Kidney glomerular epithelial cell (primary cell): ENCODE measurements around the gene FAM184B.

ENCODE experiments used
- DNase-seq: peaks from one replicate; lab custom pipeline; 2025; lab: John Stamatoyannopoulos, UW

FAM184B gene

GRCh38 chr4:17781300-17782287, at the start of gene FAM184B:
FAM184B (minus strand) TSS chr4:17781621; CDS start chr4:17781299, 322 bp downstream.
- no peak for DNase-seq

DNA sequence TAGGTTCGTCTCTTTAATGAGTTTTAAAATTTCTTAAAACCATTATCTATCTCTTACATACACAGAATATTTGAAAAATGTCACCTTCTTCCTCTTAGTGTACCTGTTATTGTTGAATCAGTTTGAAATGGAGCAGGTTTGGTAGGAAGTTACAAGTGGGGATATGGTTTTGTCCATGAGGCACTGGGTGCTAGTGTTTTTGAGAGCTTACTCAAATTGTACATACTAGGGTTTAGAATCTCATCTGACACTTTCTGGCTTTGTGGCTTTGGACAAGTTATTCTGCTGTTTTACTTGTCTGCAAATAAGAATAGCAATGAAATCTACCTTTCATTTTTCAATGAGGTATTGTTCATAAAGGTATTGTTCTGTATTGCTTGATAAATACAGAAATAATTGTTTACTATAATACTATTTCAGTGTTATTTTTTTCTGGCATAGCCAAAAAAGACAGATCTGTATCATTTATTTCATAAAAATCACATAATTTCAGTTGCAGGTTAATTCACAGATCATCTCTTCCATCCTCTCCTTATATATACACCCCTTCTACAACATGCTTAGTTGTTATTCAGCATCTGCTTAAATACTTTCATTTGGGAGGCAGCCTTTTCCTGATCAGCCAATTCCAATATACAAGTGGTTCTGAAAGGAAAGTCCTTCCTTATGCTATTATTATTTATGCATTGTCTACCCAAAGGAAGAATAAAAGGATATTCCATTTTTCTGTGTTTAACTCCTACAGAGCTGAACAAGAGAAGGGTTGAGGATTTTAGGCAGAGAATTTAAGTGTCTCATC, 42.6 kb upstream of the FAM184B start:
- DNase-seq = no peak

GRCh38 chr4:17817027-17817426, 35.6 kb upstream of the FAM184B start:
- DNase-seq = peak; percentile 69

DNA sequence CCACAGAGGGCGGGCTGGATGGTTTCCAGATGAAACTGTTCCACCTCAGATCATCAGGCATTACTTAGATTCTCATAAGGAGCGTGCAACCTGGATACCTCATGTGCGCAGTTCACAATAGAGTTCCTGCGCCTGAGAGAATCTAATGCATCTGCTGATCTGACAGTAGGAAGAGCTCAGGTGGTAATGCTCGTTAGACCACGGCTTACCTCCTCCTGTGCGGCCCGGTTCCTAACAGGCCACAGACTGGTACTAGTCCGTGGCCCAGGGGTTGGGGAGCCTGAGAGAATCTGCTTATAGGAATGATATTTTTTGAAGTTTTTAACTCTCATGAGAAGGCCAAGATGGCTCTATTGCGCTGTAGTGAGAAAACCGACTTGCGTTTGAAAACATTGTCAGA, 34.7 kb upstream of the FAM184B start:
- DNase-seq = no peak

- no peak for DNase-seq
Measured at GRCh38 chr4:17814140-17814539, 32.7 kb upstream of the FAM184B start.

GRCh38 chr4:17812801-17813200, 31.4 kb upstream of the FAM184B start:
- DNase-seq = no peak

- no peak for DNase-seq
Measured at GRCh38 chr4:17812125-17812524, 30.7 kb upstream of the FAM184B start.

- DNase-seq = no peak
Measured at GRCh38 chr4:17811078-17811603, 29.7 kb upstream of the FAM184B start.

DNA sequence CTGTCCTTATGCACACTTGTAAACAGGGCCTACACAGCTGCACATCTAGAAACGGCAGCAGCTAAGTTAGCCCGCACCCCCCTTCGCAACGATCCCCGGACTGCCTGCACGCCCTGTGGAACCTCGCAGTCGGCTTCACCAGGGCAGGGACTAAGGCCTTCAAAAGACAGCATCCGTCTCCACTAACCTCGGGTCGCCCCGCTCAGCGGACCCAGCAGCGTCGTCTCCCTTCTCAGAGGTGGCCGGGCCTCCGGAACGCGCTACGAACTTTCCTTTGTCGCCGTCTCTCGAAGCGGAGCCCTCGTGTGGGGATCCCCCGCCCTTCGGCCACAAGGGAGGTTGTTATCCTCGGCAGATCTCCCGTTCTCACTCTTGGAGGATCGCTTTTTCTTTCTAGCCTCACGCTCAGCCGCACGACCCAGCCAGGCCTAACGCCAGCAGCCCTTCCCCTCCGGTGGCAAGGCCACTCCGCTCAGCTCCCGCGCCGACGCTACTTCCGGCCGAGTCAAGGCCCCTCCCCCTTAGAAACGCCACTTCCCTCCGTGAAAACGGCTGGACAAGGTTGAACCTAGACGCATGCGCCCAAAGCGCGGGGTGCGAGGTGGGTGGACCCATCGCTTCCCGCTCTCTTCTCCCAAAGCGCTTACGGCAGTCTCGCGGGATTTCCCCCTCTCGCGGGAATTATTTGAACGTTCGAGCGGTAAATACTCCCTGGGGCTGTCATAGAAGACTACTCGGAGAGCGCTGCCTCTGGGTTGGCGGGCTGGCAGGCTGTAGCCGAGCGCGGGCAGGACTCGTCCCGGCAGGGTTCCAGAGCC, 29.0 kb upstream of the FAM184B start, which contains the start of the genes DCAF16 and NCAPG:
TSS of gene DCAF16 (minus strand) at position 498 of the 818 bp plus-strand sequence. CDS start 6,616 bp downstream, outside the sequence.
TSS of gene NCAPG (plus strand) at position 720 of the 818 bp plus-strand sequence. CDS start 99 bp downstream, outside the sequence.
- DNase-seq = peak; percentile 97

DNA sequence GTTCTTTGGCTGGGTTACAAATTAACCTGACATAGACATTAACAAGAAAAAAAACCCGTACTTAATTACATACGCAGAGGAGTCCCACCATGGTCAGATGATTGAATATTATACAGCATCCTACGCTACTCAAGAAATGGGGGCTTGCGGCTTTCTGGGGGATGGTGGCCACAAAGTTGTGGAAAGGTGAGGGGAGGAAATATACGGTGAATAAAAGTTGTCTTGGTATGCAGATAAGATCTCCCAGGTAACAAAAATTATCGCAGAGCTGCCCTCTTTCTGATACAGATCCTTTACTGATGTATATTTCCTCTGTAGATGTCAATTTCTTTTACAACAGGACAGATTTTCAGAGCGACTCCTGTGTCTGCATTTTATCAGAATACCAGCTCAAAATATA, 28.2 kb upstream of the FAM184B start:
- DNase-seq = no peak

DNA sequence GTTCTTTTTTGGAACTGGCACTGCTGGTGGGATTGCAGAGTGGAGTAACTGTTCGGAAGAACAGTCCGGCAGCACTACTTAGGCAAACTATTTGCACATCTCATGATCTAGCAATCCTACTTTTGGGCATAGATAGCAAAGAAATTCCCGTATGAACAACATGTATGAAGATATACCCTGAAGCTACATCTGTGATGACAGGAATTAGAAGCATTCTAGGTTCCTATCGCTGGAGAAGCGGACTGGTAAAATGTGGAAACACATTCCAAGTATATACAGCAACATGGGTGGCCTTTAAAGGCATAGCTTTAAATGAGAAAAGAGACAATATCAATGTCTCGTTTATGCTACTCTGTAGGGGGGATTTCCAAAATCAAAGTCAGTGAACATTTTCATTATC, 26.0 kb upstream of the FAM184B start:
- no peak for DNase-seq

- DNase-seq = no peak
Measured at GRCh38 chr4:17805580-17806155, 24.2 kb upstream of the FAM184B start.

GRCh38 chr4:17797808-17798207, 16.4 kb upstream of the FAM184B start:
- DNase-seq = no peak

GRCh38 chr4:17794730-17795129, 13.3 kb upstream of the FAM184B start:
- no peak for DNase-seq

DNA sequence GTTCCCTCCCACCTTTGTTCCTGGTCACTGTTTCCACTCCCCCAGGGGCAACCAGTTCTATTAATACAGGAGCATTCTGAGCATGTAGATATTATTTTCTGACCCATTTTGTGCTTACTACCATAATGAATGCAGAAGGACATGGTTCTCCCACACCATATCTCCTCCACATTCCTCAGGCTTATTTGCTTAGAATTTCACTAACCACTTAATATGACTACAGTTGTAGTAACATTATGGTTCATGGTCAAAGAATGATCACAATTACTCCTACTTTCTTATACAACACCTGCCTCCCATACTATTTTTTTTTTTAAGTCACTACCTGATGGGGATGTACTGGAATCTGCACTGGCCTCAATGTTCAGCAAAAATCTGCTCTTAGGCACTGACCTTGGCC, 7.5 kb upstream of the FAM184B start:
- peak; percentile 62 for DNase-seq

- peak; percentile 87 for DNase-seq
Measured at GRCh38 chr4:17787315-17787714, 5.9 kb upstream of the FAM184B start.

DNA sequence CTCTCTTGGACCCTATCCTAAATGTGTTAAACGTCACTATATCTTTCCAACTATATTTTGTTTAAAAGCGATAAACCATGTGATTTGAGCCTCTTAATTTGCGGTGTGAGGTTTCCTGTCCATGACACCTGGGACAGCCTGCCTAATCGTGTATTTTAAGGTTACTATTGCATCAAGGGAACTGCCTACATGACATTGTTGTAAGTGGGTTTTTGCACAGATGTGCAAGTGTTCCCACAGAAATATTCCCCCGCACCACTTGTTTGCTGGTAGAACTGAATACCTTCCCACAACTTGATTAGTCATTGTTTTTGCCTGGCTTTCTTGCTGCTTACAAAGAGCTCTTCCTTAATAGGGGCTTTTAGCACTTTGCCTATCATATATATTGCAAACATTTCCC, 5.1 kb upstream of the FAM184B start:
- peak; percentile 18 for DNase-seq

DNA sequence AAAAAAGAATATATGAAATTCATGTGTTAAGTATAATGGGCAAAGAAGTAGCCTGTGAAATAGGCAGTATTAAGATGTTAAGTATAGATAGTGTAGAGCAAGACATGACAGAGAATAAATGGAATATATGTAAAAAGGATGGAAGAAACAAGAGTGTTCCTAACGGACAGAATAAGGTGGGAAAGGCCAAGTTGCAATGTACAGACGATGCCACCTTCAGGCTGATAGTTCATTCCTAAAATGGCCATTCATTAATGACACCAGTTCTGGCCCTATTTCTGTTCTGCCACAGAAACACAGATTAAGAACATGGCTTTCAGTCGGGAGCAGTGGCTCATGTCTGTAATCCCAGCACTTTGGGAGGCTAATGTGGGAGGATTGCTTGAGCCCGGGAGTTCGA, 4.4 kb upstream of the FAM184B start:
- DNase-seq = no peak

DNA sequence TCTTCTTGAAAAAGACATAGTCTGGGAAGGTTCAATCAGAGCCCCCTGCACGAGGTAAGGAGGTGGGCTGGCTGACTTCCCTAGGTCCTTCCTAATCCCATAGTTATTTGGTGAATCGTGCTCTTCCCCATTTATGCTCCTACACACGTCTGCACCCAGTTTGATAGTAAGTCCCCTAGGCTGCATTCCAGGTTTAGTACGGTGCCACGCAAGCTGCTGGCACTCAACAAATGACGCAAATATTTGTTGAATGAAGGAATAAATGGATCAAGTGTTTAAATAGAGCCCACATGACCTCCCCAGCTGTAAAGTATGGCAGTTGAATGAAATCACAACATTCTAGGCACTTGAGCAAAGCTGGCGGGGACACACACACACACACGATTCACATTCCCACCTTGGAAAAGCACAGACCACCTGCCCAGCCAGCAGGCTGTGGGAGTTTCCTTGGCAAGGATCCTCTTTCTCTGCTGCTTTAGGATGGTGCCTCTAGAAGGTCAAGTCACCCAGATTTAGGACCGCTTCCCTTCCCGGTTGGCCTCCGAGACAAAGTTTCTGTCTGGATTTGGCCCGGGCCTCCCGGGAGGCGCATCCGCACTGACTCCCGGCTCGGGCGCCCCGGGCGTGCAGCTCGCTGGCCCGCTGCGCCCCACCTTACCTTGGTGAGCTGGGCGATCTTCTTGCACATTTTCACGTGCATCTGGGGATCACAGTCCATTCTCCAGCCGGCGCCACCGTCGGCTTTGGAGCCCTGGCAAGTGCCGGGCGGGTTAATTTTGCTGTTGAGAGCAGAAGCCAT, 721 bp downstream of the FAM184B start:
- no peak for DNase-seq

DNA sequence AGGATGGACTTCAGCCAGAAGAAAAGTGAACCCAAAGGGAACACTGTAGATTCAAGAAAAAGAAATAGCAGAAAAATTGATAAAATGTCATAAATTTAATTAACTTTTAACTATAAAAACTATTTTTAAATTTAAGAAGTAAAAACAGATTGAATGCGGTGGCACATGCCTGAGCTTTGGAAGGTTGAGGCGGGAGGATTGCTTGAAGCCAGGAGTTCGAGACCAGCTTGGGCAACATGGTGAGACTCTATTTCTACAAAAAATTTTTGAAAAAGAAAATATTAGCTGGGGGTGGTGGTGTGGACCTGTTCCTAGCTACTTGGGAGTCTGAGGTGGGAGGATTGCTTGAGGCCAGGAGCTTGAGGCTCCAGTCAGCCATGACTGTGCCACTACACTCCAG, 3.0 kb downstream of the FAM184B start:
- no peak for DNase-seq
